Smooth muscle cell (in vitro differentiated cells): ENCODE results near the gene TTLL12. TPM values are rescaled to one million over a fixed set of nuclear protein-coding genes. Genes with fewer than 3 reads are reported as not detected.

Source experiments
- DNase-seq: peaks from one replicate; lab custom pipeline; 2025; ENCODE audit not compliant: unreplicated experiment; lab: John Stamatoyannopoulos, UW
- H2AFZ ChIP-seq: fragments of 200-600 bp; sonication (generic); 2 replicates; pipeline ENCODE4 v1.6.0; 2016; ENCODE audit warnings: antibody characterized with exemption, low read depth, mild to moderate bottlenecking
- H3F3A ChIP-seq: fragments of 200-600 bp; sonication (generic); 2 replicates; pipeline ENCODE4 v1.6.0; 2017; ENCODE audit warnings: antibody characterized with exemption, low read depth
- H3K27ac ChIP-seq: fragments of 200-600 bp; sonication (generic); 2 replicates; pipeline ENCODE4 v1.5.1; 2016; ENCODE audit warnings: low read depth, mild to moderate bottlenecking
- H3K27me3 ChIP-seq: fragments of 200-600 bp; sonication (generic); 2 replicates; pipeline ENCODE4 v1.6.1; 2016; ENCODE audit warnings: low read depth, mild to moderate bottlenecking
- H3K36me3 ChIP-seq: fragments of 200-600 bp; sonication (generic); 2 replicates; pipeline ENCODE4 v1.5.1; 2016; ENCODE audit warnings: low read depth
- H3K4me1 ChIP-seq: fragments of 200-600 bp; sonication (generic); 2 replicates; pipeline ENCODE4 v1.5.1; 2016; ENCODE audit warnings: low read depth
- H3K4me2 ChIP-seq: fragments of 200-600 bp; sonication (generic); 2 replicates; pipeline ENCODE4 v1.6.0; 2016; ENCODE audit warnings: mild to moderate bottlenecking
- H3K4me3 ChIP-seq: fragments of 200-600 bp; sonication (generic); 2 replicates; pipeline ENCODE4 v1.5.1; 2016; ENCODE audit warnings: mild to moderate bottlenecking
- H3K79me2 ChIP-seq: fragments of 200-600 bp; sonication (generic); 2 replicates; pipeline ENCODE4 v1.6.0; 2016; ENCODE audit warnings: low read depth, mild to moderate bottlenecking
- H3K9ac ChIP-seq: fragments of 200-600 bp; sonication (generic); 2 replicates; pipeline ENCODE4 v1.6.0; 2016; ENCODE audit warnings: low read depth
- H3K9me3 ChIP-seq: fragments of 200-600 bp; sonication (generic); replicated peaks from 2 replicates; pipeline ENCODE4 v1.5.1; 2016; ENCODE audit warnings: low read depth
- H4K20me1 ChIP-seq: fragments of 200-600 bp; sonication (generic); 2 replicates; pipeline ENCODE4 v1.6.0; 2016; ENCODE audit warnings: low read depth
- CTCF ChIP-seq: fragments of 200-600 bp; sonication (generic); IDR thresholded peaks from 2 replicates; pipeline ENCODE4 v1.5.1; 2017; ENCODE audit warnings: borderline replicate concordance, mild to moderate bottlenecking, antibody characterized with exemption; ENCODE audit not compliant: insufficient read depth, poor library complexity, severe bottlenecking
- WGBS: methylation state at CpG from one replicate; pipeline ENCODE4 v1.1.7; 2016; ENCODE audit warnings: low lambda C conversion rate; 5-methylcytosine and 5-hydroxymethylcytosine counted together
- polyA plus RNA-seq: library from polyadenylated mRNA; unstranded; fragments of >200 nt; fragmentation: Nextera tagmentation; extraction: Ambion mirVana; gene quantifications from 2 replicates; pipeline ENCODE4 v1.2.1, GENCODE V29; 2016
- total RNA-seq: library from RNA; depleted of rRNA; stranded (reverse); fragments of >200 nt; gene quantifications from 2 replicates; pipeline ENCODE4 v1.2.3, GENCODE V29; 2014

TTLL12 gene
- total and polyA plus RNA-seq, 2 experiments from 2014 or later = 23.5 to 31.6 TPM

GRCh38 chr22:43205261-43205691 is 18.3 kb upstream of the TTLL12 start:
- Histone ChIP-seq H3K27me3 (no peaks in the 10 kb centered on the region), H3F3A (no peaks in the 10 kb centered on the region), H3K9me3 (no peaks in the 10 kb centered on the region), H3K79me2 (no peaks in the 10 kb centered on the region), H3K36me3 (no peaks in the 10 kb centered on the region), H4K20me1 (no peaks in the 10 kb centered on the region), H3K4me2 (no peak overlapping the region), H3K27ac (no peak overlapping the region), H2AFZ (no peak overlapping the region), H3K9ac (no peak overlapping the region), H3K4me3 (no peak overlapping the region), H3K4me1 (no peaks in the 10 kb centered on the region)
- 94% methylated on average over 6 of the region's 9 CpGs for WGBS
- TF ChIP-seq CTCF = no peak
- DNase-seq = no peak

GRCh38 chr22:43203471-43203981 is 16.6 kb upstream of the TTLL12 start:
- TF ChIP-seq CTCF = no peak
- H3K79me2 ChIP-seq = no peaks in the 10 kb centered on the region
- H3F3A ChIP-seq = no peaks in the 10 kb centered on the region
- no peak overlapping the region for H3K4me2 ChIP-seq
- H3K27me3 ChIP-seq = no peaks in the 10 kb centered on the region
- no peak overlapping the region for H3K9ac ChIP-seq
- 58% methylated on average over 20 of the region's 20 CpGs for WGBS
- no peaks in the 10 kb centered on the region for H3K9me3 ChIP-seq
- H3K4me3 ChIP-seq = no peak overlapping the region
- no peak for DNase-seq
- no peak overlapping the region for H3K27ac ChIP-seq
- H3K36me3 ChIP-seq = no peaks in the 10 kb centered on the region
- no peaks in the 10 kb centered on the region for H3K4me1 ChIP-seq
- H2AFZ ChIP-seq = no peak overlapping the region
- H4K20me1 ChIP-seq = no peaks in the 10 kb centered on the region

- Histone ChIP-seq H3K36me3 (no peaks in the 10 kb centered on the region), H3F3A (no peaks in the 10 kb centered on the region), H3K79me2 (no peaks in the 10 kb centered on the region), H3K4me3 (no peak overlapping the region), H3K4me2 (no peak overlapping the region), H3K9me3 (no peaks in the 10 kb centered on the region), H3K27ac (no peak overlapping the region), H3K4me1 (no peaks in the 10 kb centered on the region), H3K27me3 (no peaks in the 10 kb centered on the region), H4K20me1 (no peaks in the 10 kb centered on the region), H3K9ac (no peak overlapping the region), H2AFZ (no peak overlapping the region)
- TF ChIP-seq CTCF = no peak
- DNase-seq = no peak
- 78% methylated on average over 13 of the region's 13 CpGs for WGBS
These were observed 15.9 kb upstream of the TTLL12 start for GRCh38 chr22:43202756-43203410.

- H3K9me3 ChIP-seq = no peaks in the 10 kb centered on the region
- no peak overlapping the region for H3K9ac ChIP-seq
- WGBS = 96% methylated on average over 10 of the region's 10 CpGs
- H3K4me1 ChIP-seq = no peaks in the 10 kb centered on the region
- no peak overlapping the region for H3K4me2 ChIP-seq
- no peak for TF ChIP-seq CTCF
- no peaks in the 10 kb centered on the region for H4K20me1 ChIP-seq
- no peaks in the 10 kb centered on the region for H3F3A ChIP-seq
- no peak overlapping the region for H3K4me3 ChIP-seq
- DNase-seq = no peak
- no peak overlapping the region for H2AFZ ChIP-seq
- H3K79me2 ChIP-seq = no peaks in the 10 kb centered on the region
- no peaks in the 10 kb centered on the region for H3K36me3 ChIP-seq
- H3K27me3 ChIP-seq = no peaks in the 10 kb centered on the region
- H3K27ac ChIP-seq = no peak overlapping the region
These were observed 15.4 kb upstream of the TTLL12 start for GRCh38 chr22:43202326-43202725.
